GM19238 (cell line): ENCODE results near the gene CENPM.

Experiments used
- DNase-seq: peaks from one replicate; pipeline ENCODE4 v3.0.0; 2011; ENCODE audit warnings: low spot score; ENCODE audit not compliant: insufficient read length

CENPM gene

DNA sequence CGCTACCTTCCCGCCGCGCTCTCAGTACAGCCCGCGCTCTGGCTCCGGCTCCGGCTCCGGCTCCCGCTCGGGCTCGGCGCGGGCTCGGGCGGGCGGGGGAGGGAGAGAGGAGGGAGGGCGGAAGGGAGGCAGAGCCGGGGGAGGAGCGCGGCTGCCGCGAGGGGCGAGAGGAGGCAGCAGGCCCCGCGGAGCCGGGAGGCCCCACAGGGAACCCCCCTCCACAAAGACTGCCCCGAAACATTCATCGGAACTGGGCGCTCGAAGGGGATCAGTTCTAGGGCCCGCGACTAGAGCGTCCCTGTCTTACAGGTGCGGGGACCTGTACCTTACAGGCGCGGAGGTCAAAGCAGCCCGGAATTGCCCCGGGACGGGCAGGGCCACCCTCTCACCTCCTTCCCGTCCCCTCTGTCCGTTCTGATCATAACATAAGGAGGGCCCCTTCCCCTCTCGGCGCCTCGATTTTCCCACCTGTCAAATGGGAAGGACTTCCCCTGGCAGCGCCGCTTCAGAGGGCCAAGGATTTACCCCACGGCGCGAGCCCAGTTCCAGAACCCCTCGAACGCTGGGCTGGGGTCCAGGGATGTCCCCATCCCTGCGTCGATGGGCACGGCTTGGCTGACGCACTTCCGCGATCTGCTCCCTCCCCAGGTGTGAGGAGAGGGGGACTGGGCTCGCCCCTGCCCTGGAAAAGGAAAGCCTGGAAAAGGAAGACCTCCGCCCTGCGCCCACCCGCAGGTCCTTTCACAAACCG is 31.7 kb downstream of the CENPM start, which contains the start of gene SHISA8:
Gene SHISA8 (minus strand): TSS at position 40 of the 751 bp plus-strand sequence. CDS start 407 bp downstream, outside the sequence.
- DNase-seq, result peak; percentile 71

DNA sequence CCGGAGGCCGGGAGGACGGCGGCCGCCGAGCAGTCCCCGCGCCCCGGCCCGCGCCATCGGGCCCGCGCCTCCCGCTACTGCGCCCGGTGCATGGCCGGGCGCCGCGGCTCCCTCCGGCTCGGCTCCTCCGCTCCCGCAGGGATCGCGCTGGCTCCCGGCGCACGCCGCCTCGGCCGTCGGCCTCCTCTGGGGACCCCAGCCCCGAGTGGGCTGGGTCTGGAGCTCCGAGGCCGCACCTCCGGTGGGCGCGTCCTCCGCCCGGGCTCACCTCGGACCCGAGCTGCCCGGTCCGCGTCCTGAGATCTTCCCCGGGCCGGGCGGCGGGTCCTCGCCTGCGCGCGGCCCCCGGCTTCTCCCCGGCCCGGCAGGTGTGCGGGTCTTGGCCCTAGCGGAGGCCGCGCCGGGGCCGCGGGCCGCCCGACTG is 32.3 kb downstream of the CENPM start:
- no peak for DNase-seq

DNA sequence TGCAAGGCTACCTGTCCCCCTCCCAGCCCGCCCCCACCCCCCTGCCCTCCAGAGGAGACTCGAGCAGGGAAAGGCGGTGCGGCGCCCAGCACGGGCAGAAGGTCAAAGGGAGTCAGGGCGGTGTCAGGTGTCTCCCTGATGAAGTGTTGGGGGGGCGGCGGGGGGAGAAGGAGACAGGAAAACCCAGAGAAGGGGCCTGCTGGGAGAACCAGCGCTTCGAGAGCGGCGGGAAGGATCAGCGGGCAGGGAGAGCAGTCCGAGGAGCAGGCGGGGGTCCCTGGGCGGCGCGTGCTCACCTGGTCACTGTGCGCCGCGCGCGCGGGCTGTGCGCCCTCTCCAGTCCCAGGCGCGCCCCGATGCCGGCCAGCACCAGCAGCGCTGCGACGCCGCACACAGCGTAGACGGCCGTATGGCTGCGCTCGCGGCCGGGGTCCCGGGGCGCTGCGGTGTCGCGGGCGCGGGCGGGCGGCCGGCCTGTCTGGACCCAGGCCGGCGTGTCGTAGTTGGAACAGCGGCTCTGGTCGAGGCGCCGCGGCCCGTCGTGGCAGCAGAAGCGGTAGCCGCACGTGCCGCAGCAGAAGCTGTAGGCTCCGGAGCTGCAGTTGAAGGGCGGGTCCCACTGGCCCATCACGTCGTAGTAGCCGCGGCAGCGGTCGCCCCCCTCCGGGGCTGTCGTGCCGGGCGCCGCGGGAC is 33.0 kb downstream of the CENPM start:
- DNase-seq, result no peak

DNA sequence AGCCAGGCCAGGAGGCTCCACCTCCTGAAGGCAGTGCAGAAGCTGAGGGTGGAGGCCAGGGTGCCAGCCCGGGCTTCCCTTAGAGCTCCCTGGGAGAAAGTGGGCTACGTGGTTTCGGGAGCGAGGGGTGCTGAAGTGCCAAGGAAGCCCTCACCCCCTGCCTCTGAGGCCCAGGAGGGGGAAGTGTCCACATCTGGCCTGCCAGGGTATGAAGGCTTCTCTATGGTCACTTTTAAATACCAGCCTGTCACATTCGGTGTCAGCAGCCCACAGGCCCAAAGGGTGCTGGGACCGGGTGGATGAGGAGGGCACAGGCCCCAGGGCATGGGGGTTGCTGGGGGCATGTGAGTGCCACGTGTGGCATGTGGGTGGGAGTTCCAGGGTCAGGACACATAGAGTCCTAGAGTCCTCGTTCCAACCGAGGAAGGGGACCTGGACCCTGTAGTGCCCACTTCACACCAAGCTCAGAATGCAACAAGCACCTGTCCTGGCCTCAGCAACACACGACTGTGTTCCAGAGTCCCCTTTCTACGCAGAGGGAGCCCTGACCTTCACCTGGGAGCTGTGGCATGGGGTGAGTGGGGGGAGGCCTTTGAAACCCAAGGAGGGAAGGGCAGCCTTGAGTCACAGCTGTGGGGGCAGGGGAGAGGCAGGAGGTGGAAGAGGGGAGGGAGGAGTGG is 33.8 kb downstream of the CENPM start:
- DNase-seq, result no peak

DNA sequence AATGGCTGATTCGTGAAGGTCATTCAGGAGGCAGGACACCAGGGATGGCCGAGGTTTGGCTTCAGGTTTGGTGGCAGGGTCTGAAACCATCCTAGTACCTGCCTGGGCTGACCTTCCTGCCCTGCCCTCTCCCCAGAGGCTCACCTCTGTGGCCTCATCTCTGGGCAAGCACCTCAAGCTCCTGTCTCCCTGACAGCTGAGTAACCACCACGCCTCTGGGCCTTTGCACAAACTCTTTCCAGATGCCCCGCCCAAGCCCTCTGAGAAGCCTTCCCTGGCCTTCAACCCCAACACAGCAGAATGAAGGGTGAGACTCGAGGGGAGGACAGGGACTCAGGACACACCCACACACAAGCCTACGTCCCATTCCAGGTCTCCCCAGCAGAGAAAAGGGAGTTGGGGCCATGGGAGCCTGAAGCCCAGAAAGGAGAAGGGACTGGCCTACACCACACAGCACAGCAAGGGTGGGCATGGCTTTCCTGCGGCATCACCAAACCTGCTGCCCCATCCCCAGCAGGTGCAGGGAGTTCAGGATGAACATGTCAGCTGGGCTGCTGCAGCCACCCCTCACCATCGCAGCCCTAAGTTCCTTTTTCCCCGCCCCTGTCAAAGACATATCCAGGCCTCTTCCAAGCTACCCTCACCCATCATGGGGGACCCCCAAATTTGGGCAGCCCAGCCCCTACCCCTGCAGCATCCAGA is 34.5 kb downstream of the CENPM start:
- no peak for DNase-seq

DNA sequence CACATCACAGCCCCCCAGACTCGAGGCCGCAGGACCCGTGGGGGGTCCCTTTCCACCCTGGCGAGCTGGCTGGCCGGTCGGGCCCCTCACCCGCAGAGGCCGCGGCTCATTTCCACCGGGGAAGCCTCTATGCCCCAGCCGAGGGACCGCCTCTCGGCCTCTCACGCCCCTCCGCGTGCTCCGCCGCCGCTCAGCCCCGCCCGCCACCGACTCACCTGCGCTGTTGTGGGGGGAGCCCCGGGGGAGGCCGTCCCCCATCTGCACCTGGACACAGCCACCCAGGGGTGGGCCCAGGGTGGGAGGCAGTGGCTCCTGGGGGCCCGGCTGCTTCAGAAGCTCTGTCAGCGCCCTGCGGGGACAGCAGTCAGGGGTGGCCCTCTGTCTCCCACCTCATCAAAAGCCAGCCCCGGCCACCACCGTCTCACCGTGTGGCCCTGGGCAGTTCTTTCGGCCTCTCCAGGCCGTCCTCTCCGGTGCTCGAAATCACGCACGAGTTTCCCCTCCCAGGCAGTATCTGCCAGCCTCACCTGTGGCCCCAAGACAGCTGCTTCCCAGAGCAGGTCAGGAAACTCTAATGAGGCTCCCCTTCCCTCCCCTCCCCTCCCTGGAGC is 35.8 kb downstream of the CENPM start:
- DNase-seq, result no peak

DNA sequence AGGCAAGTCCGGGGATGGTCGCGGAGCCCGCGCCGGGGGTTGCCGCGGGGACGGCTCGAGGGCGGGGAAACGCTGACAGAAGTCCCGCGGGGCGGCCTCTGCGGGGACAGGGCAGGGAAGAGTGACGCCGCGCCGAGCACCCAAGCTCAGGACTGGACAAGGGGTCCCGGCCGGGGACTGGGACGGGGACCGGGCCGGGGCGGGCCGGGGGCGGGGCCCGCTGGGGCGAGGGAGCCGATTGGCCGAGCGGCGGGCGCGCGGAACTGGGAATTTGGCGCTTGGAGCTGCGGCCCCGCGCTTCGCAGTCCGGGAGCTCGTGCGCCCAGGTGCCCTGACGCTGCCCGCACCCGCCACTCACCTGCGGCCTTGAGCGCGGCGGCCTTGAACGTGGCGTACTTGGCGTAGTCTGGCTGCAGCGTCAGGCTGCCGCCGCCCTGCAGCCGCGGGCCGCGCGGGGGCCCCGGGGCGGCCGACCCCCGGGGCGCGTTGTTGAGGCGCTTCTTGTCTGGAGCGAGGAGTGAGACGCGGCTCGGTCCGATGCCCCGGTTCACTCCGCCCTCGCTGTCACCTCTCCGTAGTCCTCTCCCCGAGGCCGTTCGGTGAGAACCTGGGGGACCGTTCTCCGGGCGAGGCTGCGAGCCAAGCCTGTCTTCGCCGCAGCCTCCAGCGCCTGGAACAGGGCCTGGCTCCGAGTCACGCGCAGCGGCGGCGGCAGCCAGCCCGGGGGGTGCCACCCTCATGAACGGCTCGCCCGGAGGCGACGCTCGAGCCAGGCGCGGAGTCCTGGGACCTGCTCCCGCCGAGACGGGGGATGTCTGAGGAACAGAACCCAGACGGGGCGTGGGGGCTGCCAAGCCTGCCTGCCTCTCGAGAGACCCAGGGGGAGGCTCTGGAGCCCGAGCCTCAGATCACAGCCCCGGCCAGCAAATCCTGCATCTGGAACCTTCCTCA is 36.6 kb downstream of the CENPM start:
- no peak for DNase-seq

DNA sequence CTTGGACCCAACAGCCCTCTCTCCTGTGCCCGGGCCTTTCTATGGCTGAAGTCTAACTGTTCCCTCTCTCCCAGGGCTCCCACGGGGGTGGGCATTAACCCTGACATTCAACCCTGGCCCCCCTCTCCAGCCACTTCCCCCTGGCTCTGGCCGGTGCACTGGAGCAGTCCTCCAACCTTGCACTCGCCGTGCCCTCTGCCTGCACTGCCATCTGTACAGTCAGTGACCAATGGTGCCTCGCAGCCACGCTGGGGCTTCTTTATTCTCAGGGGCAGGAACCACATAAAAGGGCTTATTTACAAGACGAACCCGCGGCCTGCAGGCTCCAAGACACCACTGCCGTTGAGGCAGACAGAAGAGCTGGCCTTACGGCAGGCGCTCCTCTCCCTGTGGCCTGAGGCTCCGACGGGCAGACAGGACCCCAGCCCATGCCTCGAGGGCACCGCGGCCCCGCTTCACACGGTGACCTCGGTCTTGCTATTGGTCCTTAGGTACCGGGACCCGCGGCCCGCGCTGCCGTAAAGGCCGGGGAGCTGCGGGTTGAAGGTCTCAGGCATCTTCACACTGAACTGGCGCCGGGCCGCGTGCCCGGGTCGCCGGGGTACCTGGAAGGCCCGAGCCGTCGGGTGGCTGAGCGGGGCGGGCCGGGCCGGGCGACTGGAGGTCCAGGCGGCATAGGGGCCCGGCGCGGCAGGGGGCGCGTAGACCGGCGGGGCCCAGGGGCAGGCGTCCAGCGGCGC is 37.5 kb downstream of the CENPM start:
- no peak for DNase-seq

DNA sequence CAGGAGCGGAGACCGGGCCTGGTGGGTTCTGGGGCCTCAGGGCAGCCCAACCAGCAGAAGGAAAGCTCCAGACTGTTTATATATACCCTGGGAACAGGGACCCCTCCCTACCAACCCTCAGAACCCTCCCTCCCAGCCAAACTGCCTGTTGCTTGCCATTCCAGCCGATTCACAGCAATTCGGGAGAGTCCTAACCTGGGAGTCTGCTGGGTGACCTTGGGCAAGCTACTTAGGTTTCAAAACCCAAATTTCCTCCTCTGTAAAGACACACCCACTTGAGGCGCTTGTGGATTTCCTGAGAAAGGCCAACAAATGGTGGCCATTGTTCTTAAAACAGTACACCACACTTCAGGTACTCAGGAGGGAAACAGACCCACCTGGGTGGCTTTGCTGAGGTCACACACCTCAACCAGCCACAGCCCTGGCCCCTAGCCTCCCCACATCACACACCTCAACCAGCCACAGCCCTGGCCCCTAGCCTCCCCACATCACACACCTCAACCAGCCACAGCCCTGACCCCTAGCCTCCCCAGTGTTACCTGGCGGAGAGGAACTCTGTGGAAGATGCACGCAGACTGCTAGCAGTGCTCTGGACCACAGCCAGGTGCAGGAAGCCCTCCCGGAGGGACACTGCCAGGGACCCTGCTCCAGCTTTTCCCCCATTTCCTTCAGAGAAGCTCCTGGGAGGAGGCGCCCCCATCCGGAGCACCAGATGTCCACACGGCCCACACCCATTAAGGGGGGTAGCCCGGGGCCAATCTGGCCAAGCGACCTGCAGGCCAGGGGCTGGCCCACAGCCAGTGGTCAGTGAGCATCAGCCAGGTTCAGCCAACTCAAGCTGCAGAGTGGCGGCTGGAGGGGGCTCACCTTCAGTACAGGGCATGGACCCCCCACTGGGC is 38.3 kb downstream of the CENPM start:
- DNase-seq, result no peak

DNA sequence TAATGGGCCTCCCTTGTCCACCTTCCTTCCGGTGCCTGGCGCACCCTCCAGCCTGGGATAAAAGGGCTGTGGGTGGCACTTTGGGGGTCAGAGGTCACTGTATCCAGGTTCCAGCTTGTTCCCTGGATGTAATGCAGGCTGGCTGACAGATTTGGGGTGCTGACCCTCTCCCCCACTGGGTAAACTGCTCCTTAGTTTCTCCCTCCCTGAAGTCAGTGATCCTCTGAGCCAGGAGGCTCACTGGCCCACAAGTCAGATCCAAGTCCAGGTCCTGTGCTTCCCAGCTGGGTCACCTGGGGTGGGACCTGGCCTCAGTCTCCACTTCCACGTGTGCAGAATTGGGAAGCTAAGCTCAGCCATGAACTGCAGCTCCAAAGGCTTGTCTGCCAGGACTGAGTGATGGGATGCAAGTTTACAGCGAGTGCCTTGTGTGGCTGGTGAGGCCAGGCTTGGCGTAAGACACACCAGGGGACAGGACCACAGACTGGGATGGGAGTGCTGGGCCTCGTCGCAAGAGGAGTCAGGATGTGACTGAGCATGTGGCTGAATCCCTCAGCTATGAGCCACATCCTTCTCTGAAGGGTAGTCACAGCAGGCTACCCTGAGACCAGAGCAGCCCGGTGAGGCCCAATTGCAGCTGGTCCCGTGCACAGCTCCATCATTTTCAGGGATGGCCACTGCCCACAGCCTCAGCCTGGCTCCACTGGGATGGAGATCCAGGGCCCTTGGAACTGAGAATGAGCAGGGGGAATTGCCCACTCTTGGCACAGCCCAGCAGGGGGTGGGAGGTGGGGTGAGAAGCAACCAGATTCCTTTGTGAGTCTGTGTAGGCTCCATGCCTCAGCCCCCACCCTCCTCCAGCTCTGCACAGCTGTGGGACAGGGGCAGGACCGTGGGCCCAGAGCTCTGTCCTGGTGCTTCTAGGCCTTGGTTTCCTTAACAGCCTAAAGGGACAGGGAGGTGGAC is 39.2 kb downstream of the CENPM start:
- no peak for DNase-seq

DNA sequence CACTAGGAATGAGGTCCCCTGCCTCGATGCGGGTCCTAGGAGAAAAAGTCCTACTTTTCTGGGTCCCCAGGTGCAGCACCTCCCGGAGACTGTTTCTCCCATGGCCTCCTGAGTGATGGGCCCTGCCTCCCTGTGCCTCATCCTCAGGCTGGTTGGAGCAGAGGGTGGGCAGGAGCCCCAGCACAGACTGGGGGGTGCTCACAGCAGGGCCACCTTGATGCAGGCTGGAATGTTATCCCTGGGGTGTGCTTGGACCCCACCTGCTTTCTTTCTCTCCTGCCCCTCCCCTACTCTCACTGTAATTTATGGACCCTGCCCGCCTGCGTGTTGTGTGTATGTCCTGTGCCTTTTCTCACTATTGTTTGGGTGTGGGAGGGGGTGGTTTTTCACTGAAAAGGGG is 40.1 kb downstream of the CENPM start:
- no peak for DNase-seq

DNA sequence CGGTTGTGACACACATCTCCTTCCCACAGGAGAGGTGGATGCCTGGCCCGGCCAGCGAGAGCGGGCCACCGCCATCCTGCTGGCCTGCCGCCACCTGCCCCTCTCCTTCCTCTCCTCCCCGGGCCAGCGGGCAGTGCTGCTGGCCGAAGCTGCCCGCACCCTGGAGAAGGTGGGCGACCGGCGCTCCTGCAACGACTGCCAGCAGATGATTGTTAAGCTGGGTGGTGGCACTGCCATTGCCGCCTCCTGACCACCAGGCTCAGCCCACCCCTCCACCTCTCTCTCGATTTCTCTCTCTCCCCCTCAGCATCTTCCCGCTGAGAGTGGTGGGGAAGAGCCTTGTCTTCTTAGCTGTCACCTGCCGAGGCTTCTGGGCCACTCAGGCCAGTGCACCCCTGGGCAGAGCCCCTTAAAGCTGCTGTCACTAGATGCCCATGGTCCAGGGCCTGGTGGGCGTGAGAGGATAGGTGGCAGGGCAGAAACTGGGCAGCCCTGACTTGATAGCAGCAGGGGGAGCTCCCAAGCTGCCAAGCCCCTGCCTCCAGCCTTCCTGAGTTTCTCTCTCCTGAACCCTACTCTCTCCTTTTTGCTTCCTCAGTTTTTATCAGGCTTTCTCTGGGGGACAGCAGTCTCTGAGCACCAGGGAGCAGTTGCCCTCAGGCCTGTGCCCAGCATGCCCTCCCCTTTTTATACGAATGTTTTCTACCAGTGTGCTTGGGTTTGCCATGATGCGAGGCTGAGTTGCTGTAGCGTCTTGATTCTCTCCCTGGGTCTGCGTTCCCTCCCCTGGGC is 41.3 kb downstream of the CENPM start:
- no peak for DNase-seq

DNA sequence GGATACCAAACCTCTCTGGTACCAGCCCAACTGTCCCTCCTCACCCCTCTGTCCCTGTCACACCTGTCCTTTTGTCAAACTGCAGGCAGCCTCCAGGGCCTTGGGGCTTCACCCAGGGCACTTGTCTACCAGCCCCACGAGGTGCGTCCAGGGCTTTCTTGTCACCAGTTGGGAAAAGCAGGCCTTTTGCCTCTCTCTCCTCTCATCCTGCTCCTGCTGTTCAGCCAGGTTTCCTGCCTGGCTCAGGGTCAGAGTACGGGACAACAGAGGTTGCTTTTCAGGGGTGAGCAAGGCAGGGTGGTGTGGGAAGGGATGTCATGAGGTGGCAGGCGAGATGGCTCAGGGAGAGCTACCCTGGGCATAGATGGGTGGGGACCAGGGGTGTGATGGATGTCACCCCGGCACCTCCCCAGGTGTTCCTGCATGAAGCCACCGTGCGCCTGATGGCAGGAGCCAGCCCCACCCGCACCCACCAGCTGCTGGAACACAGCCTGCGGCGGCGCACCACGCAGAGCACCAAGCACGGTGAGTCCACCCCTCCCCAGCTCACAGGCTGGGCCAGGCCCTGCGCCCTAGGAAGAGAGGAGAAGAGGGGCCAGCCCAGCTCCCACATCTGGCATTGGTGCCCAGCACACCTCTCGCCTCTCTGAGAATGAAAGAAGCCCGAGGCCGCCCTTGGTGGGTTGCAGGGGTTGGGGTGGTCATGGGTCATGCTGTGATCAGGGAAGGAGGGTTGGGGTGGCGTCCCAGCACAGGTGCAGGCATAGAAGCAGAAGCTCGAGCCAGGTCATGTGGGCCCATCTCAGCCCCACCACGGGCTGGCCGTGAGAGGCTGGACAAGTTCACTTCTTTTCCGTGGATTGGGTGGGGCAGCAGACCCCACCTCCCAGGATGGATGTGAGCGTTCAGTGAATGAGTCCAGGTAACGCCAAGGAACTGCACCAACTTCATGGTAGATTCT is 42.2 kb downstream of the CENPM start:
- DNase-seq, result no peak

DNA sequence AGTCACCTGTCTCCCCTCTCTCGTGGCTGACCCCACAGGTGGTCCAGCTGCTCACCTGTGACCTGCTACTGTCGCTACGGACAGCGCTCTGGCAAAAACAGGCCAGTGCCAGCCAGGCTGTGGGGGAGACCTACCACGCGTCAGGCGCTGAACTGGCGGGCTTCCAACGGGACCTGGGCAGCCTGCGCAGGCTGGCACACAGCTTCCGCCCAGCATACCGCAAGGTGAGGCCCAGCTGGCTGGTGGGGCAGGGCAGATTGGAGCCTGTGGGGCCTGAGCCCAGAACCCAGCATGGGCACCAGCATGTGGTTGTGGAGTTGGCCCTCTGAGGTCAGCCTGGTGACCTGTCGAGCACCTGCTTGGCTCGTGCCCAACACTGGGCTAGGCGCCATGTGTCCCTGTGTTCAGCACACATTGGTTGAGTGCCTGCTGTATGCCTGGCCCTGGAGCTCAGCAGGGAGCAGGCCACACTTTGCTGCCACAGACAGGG is 44.0 kb downstream of the CENPM start:
- no peak for DNase-seq

DNA sequence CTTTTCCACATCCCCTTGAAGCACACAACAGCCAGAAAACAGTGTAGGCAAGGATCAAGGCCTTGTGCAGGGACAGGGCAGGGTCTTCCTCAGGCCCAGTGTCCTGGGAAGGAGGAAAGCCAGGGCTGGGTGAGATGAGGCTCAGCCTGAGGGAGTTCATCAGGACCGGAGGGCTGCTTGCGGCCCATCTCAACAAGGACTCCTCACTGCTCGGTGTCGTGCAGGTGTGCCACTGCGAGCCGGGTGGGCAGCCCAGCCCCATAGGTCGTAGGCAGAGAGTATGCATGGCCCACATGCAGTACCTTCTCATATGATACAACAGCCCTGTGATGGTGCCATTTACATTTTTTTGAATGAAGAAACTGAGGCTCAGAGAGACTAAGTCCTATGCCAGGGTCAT is 44.9 kb downstream of the CENPM start:
- no peak for DNase-seq
